ENCODE measurements around the gene DLG2. TPM values are rescaled to one million over a fixed set of nuclear protein-coding genes. Genes with fewer than 3 reads are reported as not detected.
"Not testable (repeated sequence)": the region's sequence is repeated elsewhere in the genome, so short reads cannot be mapped to it uniquely, and the experiment has no call there.

DLG2 gene
- total RNA-seq, 4 donors from 2014 or later, result 6.5 to 14.6 (median 7.2) TPM

DNA sequence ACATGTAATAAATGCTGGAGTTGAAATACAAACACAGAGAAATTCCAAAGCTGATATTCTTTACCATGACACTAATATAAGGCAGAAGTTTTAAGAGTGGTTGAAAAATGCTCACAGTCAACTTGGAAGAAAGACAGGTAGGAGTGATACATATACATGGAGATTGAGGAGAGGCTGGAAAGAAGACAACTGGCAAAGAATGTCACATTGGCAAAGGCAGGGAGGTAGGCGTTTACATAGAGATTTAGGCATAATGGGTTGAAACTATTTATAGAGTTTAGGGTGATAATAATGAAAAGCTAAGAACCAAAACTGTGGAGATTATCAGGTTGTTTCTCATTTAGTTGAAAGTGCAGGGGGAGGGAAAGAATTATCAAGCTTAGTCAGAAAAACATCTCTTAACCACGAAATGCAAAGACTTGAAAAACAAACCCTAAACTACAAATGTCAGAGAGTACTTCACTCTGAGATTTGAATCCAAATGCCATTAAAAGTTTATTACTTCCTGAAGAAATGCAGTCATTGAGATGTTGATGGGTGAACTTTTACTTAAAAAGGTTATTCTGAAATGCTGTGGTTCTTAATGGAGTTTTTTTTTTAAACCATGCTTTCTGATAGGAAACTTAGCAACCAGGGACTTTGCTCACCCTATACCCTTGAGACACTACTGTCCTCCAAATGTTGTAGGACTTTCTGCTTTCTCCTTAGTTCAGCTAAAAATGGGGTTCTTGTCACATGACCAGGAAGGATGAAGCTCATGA, 2202.6 kb downstream of the DLG2 start:
- Histone ChIP-seq H3K9me3 (peaks cover 0 to 17% (median 0%) of the 10 kb centered on the region in 4 donors), H3K27me3 (no peaks in the 10 kb centered on the region), H3K36me3 (peaks cover 0 to 6% (median 0%) of the 10 kb centered on the region in 3 donors), H3K4me1 (no peaks in the 10 kb centered on the region), H3K27ac (no peak overlapping the region), H3K4me3 (no peak overlapping the region)
- 43 to 58% methylated on average over 2 of the region's 2 CpGs for WGBS, 2 donors
- DNase-seq (ENCODE audit: low spot score in 2 of 2), result no peak
- no peak for TF ChIP-seq POLR2A (IDR thresholded peaks at IDR 0.05)
- TF ChIP-seq, protein P1, sequence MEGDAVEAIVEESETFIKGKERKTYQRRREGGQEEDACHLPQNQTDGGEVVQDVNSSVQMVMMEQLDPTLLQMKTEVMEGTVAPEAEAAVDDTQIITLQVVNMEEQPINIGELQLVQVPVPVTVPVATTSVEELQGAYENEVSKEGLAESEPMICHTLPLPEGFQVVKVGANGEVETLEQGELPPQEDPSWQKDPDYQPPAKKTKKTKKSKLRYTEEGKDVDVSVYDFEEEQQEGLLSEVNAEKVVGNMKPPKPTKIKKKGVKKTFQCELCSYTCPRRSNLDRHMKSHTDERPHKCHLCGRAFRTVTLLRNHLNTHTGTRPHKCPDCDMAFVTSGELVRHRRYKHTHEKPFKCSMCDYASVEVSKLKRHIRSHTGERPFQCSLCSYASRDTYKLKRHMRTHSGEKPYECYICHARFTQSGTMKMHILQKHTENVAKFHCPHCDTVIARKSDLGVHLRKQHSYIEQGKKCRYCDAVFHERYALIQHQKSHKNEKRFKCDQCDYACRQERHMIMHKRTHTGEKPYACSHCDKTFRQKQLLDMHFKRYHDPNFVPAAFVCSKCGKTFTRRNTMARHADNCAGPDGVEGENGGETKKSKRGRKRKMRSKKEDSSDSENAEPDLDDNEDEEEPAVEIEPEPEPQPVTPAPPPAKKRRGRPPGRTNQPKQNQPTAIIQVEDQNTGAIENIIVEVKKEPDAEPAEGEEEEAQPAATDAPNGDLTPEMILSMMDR (IDR thresholded peaks at IDR 0.05), result no peak
- no peak for TF ChIP-seq EP300 (IDR thresholded peaks at IDR 0.05)

DNA sequence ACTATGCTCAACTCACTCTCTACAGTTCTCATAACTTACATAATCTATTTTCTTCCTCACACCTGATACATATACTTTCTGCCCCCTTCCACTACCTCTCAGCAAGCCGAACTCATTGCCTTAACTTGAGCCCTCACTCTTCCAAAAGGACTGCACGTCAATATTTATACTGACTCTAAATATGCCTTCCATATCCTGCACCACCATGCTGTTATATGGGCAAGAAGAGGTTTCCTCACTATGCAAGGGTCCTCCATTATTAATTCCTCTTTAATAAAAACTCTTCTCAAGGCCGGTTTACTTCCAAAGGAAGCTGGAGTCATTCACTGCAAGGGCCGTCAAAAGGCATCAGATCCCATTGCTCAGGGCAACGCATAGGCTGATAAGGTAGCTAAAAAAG, 2204.5 kb downstream of the DLG2 start:
- DNase-seq (ENCODE audit: low spot score in 2 of 2); H3K36me3 ChIP-seq; H3K27ac ChIP-seq; H3K4me1 ChIP-seq; H3K27me3 ChIP-seq; H3K4me3 ChIP-seq: not testable (repeated sequence)
- WGBS, 2 donors, result 82 to 89% methylated on average over 5 of the region's 5 CpGs
- peaks cover 0 to 17% (median 0%) of the 10 kb centered on the region in 4 donors for H3K9me3 ChIP-seq

DNA sequence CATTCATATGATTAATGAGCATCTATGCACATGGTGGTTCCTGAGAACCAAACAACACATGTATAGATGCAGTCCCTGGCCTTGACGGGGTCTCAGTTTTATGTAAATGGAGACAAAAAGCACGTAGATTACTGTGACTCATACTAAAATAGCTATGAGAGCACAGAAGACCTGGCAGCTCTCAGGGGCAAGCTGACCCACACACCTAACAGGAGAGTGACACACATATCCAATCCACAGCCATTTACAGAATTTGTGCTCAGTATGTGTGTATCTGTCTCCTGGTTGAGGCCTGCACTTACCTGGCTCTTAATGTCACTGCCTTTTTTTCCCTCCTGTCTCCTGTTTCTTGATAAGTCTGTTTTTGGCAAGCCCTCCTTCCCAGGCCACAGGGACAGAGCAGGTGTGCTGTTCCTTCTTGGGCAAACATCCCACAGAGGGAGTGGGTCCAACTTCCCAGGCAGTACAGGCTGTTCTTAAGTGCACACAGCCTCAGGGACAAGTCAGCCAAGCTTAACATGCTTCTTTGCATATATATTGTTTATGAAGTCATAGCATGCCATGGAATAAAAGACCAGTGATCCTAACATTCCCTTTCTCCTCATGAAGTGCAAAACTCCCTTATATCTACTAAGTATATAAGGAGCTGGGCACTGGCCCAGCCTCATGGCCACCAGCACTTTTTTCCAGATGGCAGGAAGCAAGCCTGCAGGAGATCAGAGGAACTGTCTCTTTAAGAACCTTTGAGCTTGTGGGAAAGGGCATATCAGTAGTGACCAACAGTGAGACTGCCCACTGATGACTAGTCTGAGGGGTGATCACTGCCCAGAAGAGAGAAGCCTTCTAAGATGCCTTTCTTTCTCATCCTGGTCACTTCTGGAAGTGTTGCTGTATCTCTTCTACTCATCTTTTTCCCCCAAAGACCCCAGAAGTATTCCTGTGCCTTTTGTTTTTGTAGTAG, 2216.3 kb downstream of the DLG2 start:
- Histone ChIP-seq H3K9me3 (peaks cover 0 to 3% (median 0%) of the 10 kb centered on the region in 4 donors), H3K27ac (no peak overlapping the region), H3K4me1 (no peaks in the 10 kb centered on the region), H3K4me3 (no peak overlapping the region), H3K27me3 (no peaks in the 10 kb centered on the region), H3K36me3 (no peaks in the 10 kb centered on the region)
- DNase-seq (ENCODE audit: low spot score in 2 of 2), result no peak
- TF ChIP-seq POLR2A (IDR thresholded peaks at IDR 0.05) (no peak), EP300 (IDR thresholded peaks at IDR 0.05) (no peak)
- TF ChIP-seq, protein P1 (IDR thresholded peaks at IDR 0.05), result no peak
- 65 to 79% methylated on average over 2 of the region's 2 CpGs for WGBS, 2 donors

DNA sequence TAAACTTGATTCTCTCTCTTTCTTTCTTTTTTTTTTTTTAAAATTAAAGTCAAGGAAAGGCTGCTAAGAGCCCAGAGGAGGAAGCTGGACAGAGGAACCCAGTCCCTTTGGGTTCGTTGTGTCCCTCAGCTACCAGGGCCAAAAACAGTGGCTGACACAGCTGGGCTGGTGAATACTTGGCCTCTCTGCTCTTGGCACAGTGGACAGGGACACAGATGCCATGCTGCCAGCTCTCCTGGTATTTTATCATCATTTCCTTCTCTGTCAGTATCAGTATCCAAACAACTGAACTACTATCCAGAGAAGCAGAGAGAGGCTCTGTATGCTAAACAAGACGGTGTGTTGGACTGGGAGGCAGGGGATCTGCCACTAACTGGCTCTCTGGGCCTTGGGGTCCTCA, 2217.3 kb downstream of the DLG2 start:
- Histone ChIP-seq H3K4me3 (no peak overlapping the region), H3K27me3 (no peaks in the 10 kb centered on the region), H3K4me1 (no peaks in the 10 kb centered on the region), H3K9me3 (peaks cover 0 to 3% (median 0%) of the 10 kb centered on the region in 4 donors), H3K27ac (no peak overlapping the region), H3K36me3 (no peaks in the 10 kb centered on the region)
- no peak for DNase-seq (ENCODE audit: low spot score in 2 of 2)
- 71 to 84% methylated on average over 2 of the region's 2 CpGs for WGBS, 2 donors
- TF ChIP-seq EP300 (IDR thresholded peaks at IDR 0.05) (no peak), POLR2A (IDR thresholded peaks at IDR 0.05) (no peak)
- TF ChIP-seq, protein P1 (IDR thresholded peaks at IDR 0.05), result no peak

DNA sequence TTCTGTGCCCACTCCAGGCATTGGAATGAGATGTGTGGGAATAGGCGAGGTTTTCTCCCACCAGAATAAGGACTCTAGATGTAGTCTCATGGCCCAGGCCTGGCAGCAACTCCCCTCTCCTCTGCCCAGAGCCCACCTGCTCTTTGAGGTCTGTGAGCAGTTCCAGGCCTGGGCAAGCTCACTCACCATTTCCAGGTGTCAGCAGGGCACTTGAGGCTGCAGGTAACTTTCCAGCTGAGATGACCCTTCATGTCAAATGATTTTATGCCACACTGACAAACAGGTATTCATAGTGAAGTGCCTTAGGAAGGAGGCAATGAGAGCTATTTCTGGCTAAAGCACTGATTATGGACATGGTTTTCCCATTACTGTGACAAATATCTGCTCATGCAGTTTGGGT, 2217.7 kb downstream of the DLG2 start:
- Histone ChIP-seq H3K9me3 (peaks cover 0 to 3% (median 0%) of the 10 kb centered on the region in 4 donors), H3K36me3 (no peaks in the 10 kb centered on the region), H3K27me3 (no peaks in the 10 kb centered on the region), H3K4me3 (no peak overlapping the region), H3K27ac (no peak overlapping the region), H3K4me1 (no peaks in the 10 kb centered on the region)
- TF ChIP-seq POLR2A (IDR thresholded peaks at IDR 0.05), result no peak
- no peak for DNase-seq (ENCODE audit: low spot score in 2 of 2)
- WGBS, 2 donors, result 69 to 82% methylated on average over 1 of the region's 1 CpG

DNA sequence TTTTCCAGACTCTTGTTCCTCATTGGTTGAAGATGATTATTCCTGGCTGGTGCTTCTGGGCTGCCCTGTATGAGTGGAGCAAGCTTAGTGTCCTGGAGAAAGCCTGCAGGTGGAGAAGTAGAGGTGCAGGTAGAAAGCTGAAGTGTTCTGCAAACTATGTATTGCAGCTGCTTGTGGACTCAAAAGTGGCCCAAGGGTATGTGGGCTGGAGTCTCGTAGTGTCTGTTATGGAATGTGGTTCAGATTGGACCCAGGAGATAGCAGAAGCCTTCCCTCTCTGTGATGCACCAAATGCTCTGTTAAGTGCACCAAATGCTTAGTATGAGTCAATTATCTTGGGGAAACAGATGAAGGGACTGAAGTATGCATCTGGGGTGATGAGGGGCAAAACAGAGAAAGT, 2218.2 kb downstream of the DLG2 start:
- no peak for DNase-seq (ENCODE audit: low spot score in 2 of 2)
- Histone ChIP-seq H3K4me1 (no peaks in the 10 kb centered on the region), H3K36me3 (no peaks in the 10 kb centered on the region), H3K9me3 (peaks cover 0 to 3% (median 0%) of the 10 kb centered on the region in 4 donors), H3K4me3 (no peak overlapping the region), H3K27me3 (no peaks in the 10 kb centered on the region), H3K27ac (no peak overlapping the region)
- TF ChIP-seq, protein P1 (IDR thresholded peaks at IDR 0.05), result no peak
- TF ChIP-seq EP300 (IDR thresholded peaks at IDR 0.05), result no peak
- TF ChIP-seq POLR2A (IDR thresholded peaks at IDR 0.05), result no peak
- 18 to 29% methylated on average over 1 of the region's 1 CpG for WGBS, 2 donors

Measured in tibial nerve (tissue), 4 donors.